ENCODE measurements around the gene NDUFS8. TPM values are rescaled to one million over a fixed set of nuclear protein-coding genes. Genes with fewer than 3 reads are reported as not detected.
A peak's percentile ranks its signal among the peaks of the same experiment; 100 is the strongest.

The NDUFS8 gene
- total RNA-seq, 1 experiment from 2014 or later: 214 TPM

DNA sequence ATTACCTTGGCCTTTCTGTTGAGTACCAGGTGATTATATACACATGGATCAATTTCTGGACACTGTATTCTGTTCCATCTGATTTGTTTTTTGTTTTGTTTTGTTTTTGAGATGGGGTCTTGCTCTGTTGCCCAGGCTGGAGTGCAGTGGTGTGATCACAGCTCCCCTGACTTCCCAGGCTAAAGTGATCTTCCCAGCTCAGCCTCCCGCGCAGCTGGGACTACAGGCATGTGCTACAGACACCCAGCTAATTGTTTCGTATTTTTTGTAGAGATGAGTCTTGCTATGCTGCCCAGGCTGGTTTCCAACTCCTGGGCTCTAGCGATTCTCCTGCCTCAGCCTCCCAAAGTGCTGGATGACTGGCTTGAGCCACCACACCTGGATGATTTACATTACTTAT, 27.3 kb downstream of the NDUFS8 start:
- Histone ChIP-seq H3K79me2 (ENCODE audit: insufficient read depth, low read length) (no peaks in the 10 kb centered on the region), H3K4me2 (ENCODE audit: insufficient read depth, insufficient read length, low read length) (no peak overlapping the region), H2AFZ (ENCODE audit: low read length) (no peak overlapping the region), H3K9me3 (ENCODE audit: control insufficient read depth, low read depth, low read length) (no peaks in the 10 kb centered on the region), H3T11ph (ENCODE audit: low read length) (no peak overlapping the region), H3K27me3 (ENCODE audit: insufficient read depth, low read length) (no peaks in the 10 kb centered on the region), H2BK12ac (ENCODE audit: insufficient read length, low read depth, low read length) (no peak overlapping the region), H3K4ac (ENCODE audit: low read depth, low read length) (no peak overlapping the region), H2BK15ac (ENCODE audit: low read depth, low read length) (no peak overlapping the region), H3K4me1 (ENCODE audit: insufficient read depth, low read length) (no peaks in the 10 kb centered on the region), H2AK5ac (ENCODE audit: insufficient read length, low read length) (no peak overlapping the region), H3K23ac (ENCODE audit: insufficient read length, low read depth, low read length) (no peak overlapping the region), H3K79me1 (ENCODE audit: insufficient read depth, low read depth, low read length, poor library complexity, severe bottlenecking) (no peaks in the 10 kb centered on the region), H3K56ac (ENCODE audit: insufficient read length, low read depth, low read length) (no peak overlapping the region), H3K14ac (ENCODE audit: insufficient read depth, low read length) (no peak overlapping the region), H4K8ac (replicated peaks; ENCODE audit: insufficient read length, low read depth, low read length) (no peak overlapping the region), H3K9ac (ENCODE audit: extremely low read depth, insufficient read length, low read length) (no peak overlapping the region), H2BK5ac (ENCODE audit: insufficient read length, low read length) (no peak overlapping the region), H3K27ac (ENCODE audit: insufficient read length, low read depth, low read length) (no peak overlapping the region), H4K5ac (ENCODE audit: insufficient read length, low read depth, low read length) (no peak overlapping the region), H3K18ac (ENCODE audit: insufficient read length, low read depth, low read length) (no peak overlapping the region), H4K91ac (ENCODE audit: insufficient read length, low read depth, low read length) (no peak overlapping the region), H2BK20ac (ENCODE audit: low read depth, low read length, poor library complexity, severe bottlenecking) (no peak overlapping the region), H3K23me2 (ENCODE audit: insufficient read length, low read depth, low read length, poor library complexity, severe bottlenecking) (no peaks in the 10 kb centered on the region), H4K20me1 (ENCODE audit: control insufficient read depth, insufficient read depth, insufficient read length) (no peaks in the 10 kb centered on the region), H2BK120ac (ENCODE audit: low read depth, low read length, poor library complexity, severe bottlenecking) (no peak overlapping the region)
- Mint-ChIP-seq H3K4me3 (no peak overlapping the region), H3K4me1 (no peaks in the 10 kb centered on the region), H3K36me3 (ENCODE audit: insufficient read depth in 1 of 3, low read depth in 3 of 3) (peaks cover 27 to 68% (median 49%) of the 10 kb centered on the region in 3 experiments), H3K27ac (peak overlapping the region in 1 of 3 experiments; percentile 3; a peak in 1 of 7 replicates), H3K9me3 (no peaks in the 10 kb centered on the region), H3K27me3 (ENCODE audit: low read depth) (no peaks in the 10 kb centered on the region)
- DNase-seq: no peak
- no peak for TF ChIP-seq CTCF (conservative IDR thresholded peaks at IDR 0.05)
- WGBS (ENCODE audit: extremely low coverage, insufficient read length, low lambda C conversion rate): no CpG with 5 or more reads among the region's 4 CpGs
